ENCODE measurements around the gene AFP. TPM values are rescaled to one million over a fixed set of nuclear protein-coding genes. Genes with fewer than 3 reads are reported as not detected.

AFP gene
- polyA plus RNA-seq, 1 donor (not counting 4 experiments of a cell fraction or from before 2014, with no cell fraction given): 1.8 TPM

DNA sequence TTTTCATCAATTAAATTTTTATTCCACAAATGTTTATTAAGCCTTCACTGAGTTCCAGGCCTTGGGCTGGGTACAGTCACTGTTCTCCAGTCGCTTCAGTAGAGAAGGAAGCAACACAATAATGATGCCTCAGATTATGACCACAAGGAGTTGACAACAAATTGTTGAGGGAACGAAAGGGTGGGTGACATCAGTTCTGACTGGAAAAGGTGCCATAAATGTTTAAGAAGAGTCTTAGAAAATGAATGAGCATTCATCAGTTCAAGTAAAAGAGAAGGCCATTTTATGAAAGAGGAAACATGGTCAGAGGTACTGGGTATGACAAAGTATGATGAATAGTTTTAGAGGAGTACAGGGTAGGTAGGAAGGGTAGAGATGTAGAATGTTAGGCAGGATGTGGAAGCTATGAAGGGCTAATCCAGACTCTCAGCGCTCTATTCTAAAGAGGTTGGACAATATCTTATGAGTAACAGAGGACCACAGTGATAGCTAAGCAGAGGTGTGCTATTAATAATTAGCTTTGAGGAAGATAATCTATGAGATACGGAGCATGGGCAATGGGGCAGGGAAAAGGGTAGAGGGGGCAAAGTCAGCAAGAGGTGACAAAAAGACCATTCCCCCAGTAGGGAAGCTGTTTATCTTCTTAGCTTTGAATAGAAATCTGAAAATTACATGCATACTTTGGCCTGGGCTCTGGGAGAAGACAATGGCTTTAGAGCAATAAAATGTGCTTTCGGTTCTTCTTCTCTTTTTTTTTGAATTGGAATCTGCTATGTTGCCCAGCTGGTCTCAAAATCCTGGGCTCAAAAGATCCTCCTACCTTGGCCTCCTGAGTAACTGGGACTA is 20.4 kb downstream of the AFP start:
- H2AFZ ChIP-seq (ENCODE audit: control insufficient read depth, low read length): no peak overlapping the region
- H3K36me3 ChIP-seq (ENCODE audit: control insufficient read depth in 2 of 2, extremely low read depth in 1 of 2, insufficient read depth in 2 of 2, low read length in 2 of 2): no peaks in the 10 kb centered on the region
- no peaks in the 10 kb centered on the region for H4K20me1 ChIP-seq (ENCODE audit: control insufficient read depth, extremely low read depth, insufficient read depth, low read length)
- DNase-seq (ENCODE audit: low read depth, low spot score): no peak
- no peak overlapping the region for H3K27ac ChIP-seq (ENCODE audit: control insufficient read depth, insufficient read depth, low read length)
- no peak for FAIRE-seq
- no peak overlapping the region for H3K9ac ChIP-seq (ENCODE audit: control insufficient read depth, extremely low read depth, insufficient read depth, low read length)
- H3K4me2 ChIP-seq (ENCODE audit: control insufficient read depth, extremely low read depth, insufficient read depth, low read depth, low read length): no peak overlapping the region
- no peak overlapping the region for H3K4me3 ChIP-seq (ENCODE audit: control insufficient read depth in 2 of 3, extremely low read depth in 1 of 3, insufficient read depth in 2 of 3, low read depth in 1 of 3, low read length in 3 of 3)
- no peaks in the 10 kb centered on the region for H3K9me1 ChIP-seq (ENCODE audit: control insufficient read depth, extremely low read depth, insufficient read depth, low read length)
- dilution Hi-C loops (cut with MboI; ENCODE audit: extremely low pct_ligation_motif_present, low sequenced_read_pairs): no loop called here
- no peak for TF ChIP-seq EZH2 (IDR thresholded peaks at IDR 0.05; ENCODE audit: low read length)
- TF ChIP-seq, protein P1, sequence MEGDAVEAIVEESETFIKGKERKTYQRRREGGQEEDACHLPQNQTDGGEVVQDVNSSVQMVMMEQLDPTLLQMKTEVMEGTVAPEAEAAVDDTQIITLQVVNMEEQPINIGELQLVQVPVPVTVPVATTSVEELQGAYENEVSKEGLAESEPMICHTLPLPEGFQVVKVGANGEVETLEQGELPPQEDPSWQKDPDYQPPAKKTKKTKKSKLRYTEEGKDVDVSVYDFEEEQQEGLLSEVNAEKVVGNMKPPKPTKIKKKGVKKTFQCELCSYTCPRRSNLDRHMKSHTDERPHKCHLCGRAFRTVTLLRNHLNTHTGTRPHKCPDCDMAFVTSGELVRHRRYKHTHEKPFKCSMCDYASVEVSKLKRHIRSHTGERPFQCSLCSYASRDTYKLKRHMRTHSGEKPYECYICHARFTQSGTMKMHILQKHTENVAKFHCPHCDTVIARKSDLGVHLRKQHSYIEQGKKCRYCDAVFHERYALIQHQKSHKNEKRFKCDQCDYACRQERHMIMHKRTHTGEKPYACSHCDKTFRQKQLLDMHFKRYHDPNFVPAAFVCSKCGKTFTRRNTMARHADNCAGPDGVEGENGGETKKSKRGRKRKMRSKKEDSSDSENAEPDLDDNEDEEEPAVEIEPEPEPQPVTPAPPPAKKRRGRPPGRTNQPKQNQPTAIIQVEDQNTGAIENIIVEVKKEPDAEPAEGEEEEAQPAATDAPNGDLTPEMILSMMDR (optimal IDR thresholded peaks at IDR 0.05 in 1 of 3, IDR thresholded peaks at IDR 0.05 in 1 of 3, conservative IDR thresholded peaks at IDR 0.05 in 1 of 3; ENCODE audit: extremely low read depth in 1 of 3, insufficient read depth in 2 of 3, low read length in 3 of 3): no peak
- H3K27me3 ChIP-seq (ENCODE audit: control insufficient read depth, extremely low read depth, insufficient read depth, low read length): no peaks in the 10 kb centered on the region
- H3K79me2 ChIP-seq (ENCODE audit: control insufficient read depth, insufficient read depth, low read length): no peaks in the 10 kb centered on the region
- H3K4me1 ChIP-seq (ENCODE audit: control insufficient read depth, extremely low read depth, insufficient read depth, low read length): peaks cover 15% of the 10 kb centered on the region
- H3K9me3 ChIP-seq (ENCODE audit: control insufficient read depth, low read depth, low read length): no peaks in the 10 kb centered on the region

DNA sequence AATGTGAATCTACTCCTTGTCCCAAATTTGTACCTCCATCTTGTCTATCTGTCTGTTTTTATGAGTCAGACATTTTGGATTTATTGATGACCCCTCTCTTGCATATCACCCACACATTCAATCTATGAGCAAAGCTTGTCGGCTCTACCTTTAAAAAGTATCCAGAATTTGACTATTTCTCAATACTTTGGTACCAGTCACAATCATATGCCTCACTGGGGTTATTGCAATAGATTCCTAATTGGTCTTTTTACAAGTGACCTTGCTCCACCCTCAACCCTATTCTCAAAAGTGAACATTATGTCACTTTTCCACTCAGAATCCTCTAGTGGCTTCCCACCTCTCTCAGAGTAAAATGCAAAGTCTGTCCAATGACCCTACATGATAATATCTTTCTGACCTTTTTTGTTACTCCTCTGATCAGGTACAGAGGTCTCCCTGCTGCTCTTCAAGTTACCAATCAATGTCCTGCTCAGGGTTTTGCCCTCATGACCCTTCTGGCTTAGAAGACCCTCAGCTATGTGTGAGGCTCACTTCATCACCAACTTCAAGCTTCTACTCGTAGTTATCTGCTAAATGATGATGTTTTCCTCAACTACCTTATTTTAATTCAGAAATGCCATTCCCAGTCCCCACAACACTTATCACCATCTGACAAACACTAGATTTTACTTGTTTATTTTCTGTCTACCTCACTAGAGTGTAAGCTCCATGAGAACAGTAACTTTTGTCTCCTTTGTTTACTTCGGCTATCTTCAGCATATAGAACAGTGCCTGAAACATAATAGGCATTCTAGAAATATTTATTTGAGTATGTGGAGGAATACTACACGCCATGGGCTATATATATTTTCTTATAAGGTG is 22.4 kb downstream of the AFP start:
- Histone ChIP-seq H3K9ac (ENCODE audit: control insufficient read depth, extremely low read depth, insufficient read depth, low read length) (no peak overlapping the region), H2AFZ (ENCODE audit: control insufficient read depth, low read length) (no peak overlapping the region), H3K36me3 (ENCODE audit: control insufficient read depth in 2 of 2, extremely low read depth in 1 of 2, insufficient read depth in 2 of 2, low read length in 2 of 2) (no peaks in the 10 kb centered on the region), H3K4me2 (ENCODE audit: control insufficient read depth, extremely low read depth, insufficient read depth, low read depth, low read length) (no peak overlapping the region), H3K4me1 (ENCODE audit: control insufficient read depth, extremely low read depth, insufficient read depth, low read length) (peaks cover 4% of the 10 kb centered on the region), H3K4me3 (ENCODE audit: control insufficient read depth in 2 of 3, extremely low read depth in 1 of 3, insufficient read depth in 2 of 3, low read depth in 1 of 3, low read length in 3 of 3) (no peak overlapping the region), H3K27me3 (ENCODE audit: control insufficient read depth, extremely low read depth, insufficient read depth, low read length) (no peaks in the 10 kb centered on the region), H3K9me3 (ENCODE audit: control insufficient read depth, low read depth, low read length) (no peaks in the 10 kb centered on the region), H3K9me1 (ENCODE audit: control insufficient read depth, extremely low read depth, insufficient read depth, low read length) (no peaks in the 10 kb centered on the region), H3K27ac (ENCODE audit: control insufficient read depth, insufficient read depth, low read length) (no peak overlapping the region), H4K20me1 (ENCODE audit: control insufficient read depth, extremely low read depth, insufficient read depth, low read length) (no peaks in the 10 kb centered on the region), H3K79me2 (ENCODE audit: control insufficient read depth, insufficient read depth, low read length) (no peaks in the 10 kb centered on the region)
- dilution Hi-C loops (cut with MboI; ENCODE audit: extremely low pct_ligation_motif_present, low sequenced_read_pairs): no loop called here
- TF ChIP-seq, protein P1 (optimal IDR thresholded peaks at IDR 0.05 in 1 of 3, IDR thresholded peaks at IDR 0.05 in 1 of 3, conservative IDR thresholded peaks at IDR 0.05 in 1 of 3; ENCODE audit: extremely low read depth in 1 of 3, insufficient read depth in 2 of 3, low read length in 3 of 3): no peak
- no peak for TF ChIP-seq EZH2 (IDR thresholded peaks at IDR 0.05; ENCODE audit: low read length)
- DNase-seq (ENCODE audit: low read depth, low spot score): no peak
- FAIRE-seq: no peak

All from keratinocyte (primary cell).